SK-N-SH (cell line): ENCODE measurements around the gene TBC1D8.

Experiments
- CHD2 ChIP-seq: fragments of 150-350 bp; IDR thresholded peaks from 2 replicates; pipeline ENCODE4 v1.6.1; 2018; ENCODE audit warnings: low read length; ENCODE audit not compliant: partially characterized antibody
- CTCF ChIP-seq: fragments of 200-600 bp; sonication (generic); IDR thresholded peaks from 2 replicates; pipeline ENCODE4 v1.6.1; 2017; ENCODE audit warnings: antibody characterized with exemption, mild to moderate bottlenecking, moderate library complexity
- EZH2phosphoT487 ChIP-seq: fragments of 200-600 bp; sonication (generic); IDR thresholded peaks from 2 replicates; pipeline ENCODE4 v1.6.1; 2017; ENCODE audit warnings: low read depth, mixed run types, mild to moderate bottlenecking, antibody characterized with exemption, moderate library complexity, borderline replicate concordance
- FOSL2 ChIP-seq: IDR thresholded peaks from 2 replicates; pipeline ENCODE4 v1.4.0; 2012; ENCODE audit warnings: low read depth, mild to moderate bottlenecking, moderate library complexity, borderline replicate concordance
- GABPA ChIP-seq: IDR thresholded peaks from 2 replicates; pipeline ENCODE4 v1.4.0; 2012; ENCODE audit warnings: low read depth, mild to moderate bottlenecking
- POLR2AphosphoS5 ChIP-seq: IDR thresholded peaks from 2 replicates; pipeline ENCODE4 v1.6.1; 2012; ENCODE audit warnings: low read depth, low read length
- REST ChIP-seq: IDR thresholded peaks from 2 replicates; pipeline ENCODE4 v1.6.1; 2012; ENCODE audit warnings: mild to moderate bottlenecking, low read depth, low read length, moderate library complexity
- SIN3A ChIP-seq: IDR thresholded peaks from 2 replicates; pipeline ENCODE4 v1.6.1; 2012; ENCODE audit warnings: low read depth, mild to moderate bottlenecking, low read length, moderate library complexity, borderline replicate concordance
- TAF1 ChIP-seq: IDR thresholded peaks from 2 replicates; pipeline ENCODE4 v1.6.1; 2012; ENCODE audit warnings: low read depth, mild to moderate bottlenecking, low read length, moderate library complexity, borderline replicate concordance
- YY1 ChIP-seq: IDR thresholded peaks from 2 replicates; pipeline ENCODE4 v1.4.0; 2012; ENCODE audit warnings: low read depth, mild to moderate bottlenecking
- ZBTB33 ChIP-seq: IDR thresholded peaks from 2 replicates; pipeline ENCODE4 v1.4.0; 2012; ENCODE audit warnings: low read depth, borderline replicate concordance
- TF ChIP-seq, protein P1 (sequence below): fragments of 150-350 bp; IDR thresholded peaks from 2 replicates; pipeline ENCODE4 v1.6.1; 2017; ENCODE audit warnings: antibody characterized with exemption, low read length, low read depth, borderline replicate concordance

DNA sequence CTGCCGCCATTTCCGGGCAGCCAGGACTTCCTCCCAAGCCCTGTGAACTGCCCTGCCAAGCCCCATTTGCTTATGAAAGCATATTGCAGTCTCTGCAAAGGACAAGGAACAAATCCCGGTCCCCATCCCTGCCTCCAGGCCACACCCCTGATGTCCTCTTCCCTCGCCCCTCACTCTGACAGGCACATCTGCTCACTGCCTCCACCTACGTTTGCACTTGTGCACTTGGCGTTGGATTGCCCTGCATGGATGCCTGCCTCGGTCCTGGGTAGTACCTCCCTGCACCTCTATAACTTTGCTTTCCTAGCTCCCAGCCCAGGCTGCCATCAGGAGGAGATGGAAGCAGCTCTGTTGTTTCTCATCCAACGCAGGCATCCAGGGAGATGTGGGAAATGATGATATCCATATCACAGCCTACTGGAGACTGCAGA, 168.7 kb downstream of the TBC1D8 start:
- TF ChIP-seq FOSL2 (no peak), GABPA (no peak), EZH2phosphoT487 (no peak), CTCF (no peak), POLR2AphosphoS5 (no peak), TAF1 (no peak), CHD2 (no peak), REST (no peak), ZBTB33 (no peak), SIN3A (no peak), YY1 (no peak)
- TF ChIP-seq, protein P1, sequence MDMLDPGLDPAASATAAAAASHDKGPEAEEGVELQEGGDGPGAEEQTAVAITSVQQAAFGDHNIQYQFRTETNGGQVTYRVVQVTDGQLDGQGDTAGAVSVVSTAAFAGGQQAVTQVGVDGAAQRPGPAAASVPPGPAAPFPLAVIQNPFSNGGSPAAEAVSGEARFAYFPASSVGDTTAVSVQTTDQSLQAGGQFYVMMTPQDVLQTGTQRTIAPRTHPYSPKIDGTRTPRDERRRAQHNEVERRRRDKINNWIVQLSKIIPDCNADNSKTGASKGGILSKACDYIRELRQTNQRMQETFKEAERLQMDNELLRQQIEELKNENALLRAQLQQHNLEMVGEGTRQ, result no peak
